ENCODE data around the gene FKBP1C.

FKBP1C gene

DNA sequence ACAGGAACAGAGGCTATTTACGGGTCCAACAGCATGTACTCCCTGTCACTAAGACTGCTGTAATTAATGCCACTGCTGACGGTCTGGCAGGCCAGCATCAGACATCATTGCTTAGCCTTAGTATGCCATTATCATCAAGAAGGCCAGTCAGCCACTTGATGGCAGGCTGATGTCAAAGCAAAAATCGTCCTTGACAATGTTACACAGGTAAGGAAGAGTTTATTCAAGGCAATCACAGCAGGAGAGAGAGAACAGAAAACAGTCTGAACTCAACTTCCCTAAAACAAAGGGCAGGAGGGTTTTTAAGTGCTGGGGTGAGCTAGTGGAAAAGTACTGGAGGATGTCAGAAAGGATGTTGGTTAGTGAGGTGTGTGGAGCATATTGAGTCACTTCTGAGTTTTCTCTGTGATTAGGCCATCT, 25.1 kb downstream of the FKBP1C start:
- no peaks in the 10 kb centered on the region for H3K79me2 ChIP-seq (ENCODE audit: insufficient read depth, low read length)
- no peak overlapping the region for H3K9ac ChIP-seq (ENCODE audit: low read length)
- H2AFZ ChIP-seq (ENCODE audit: low read length) = no peak overlapping the region
- no peak overlapping the region for H3K27ac ChIP-seq (ENCODE audit: low read depth, low read length, poor library complexity, severe bottlenecking)
- H3K27me3 ChIP-seq (ENCODE audit: insufficient read depth, low read length) = no peaks in the 10 kb centered on the region
- no peaks in the 10 kb centered on the region for H4K20me1 ChIP-seq (ENCODE audit: insufficient read depth, low read length)
- H3K9me3 ChIP-seq (ENCODE audit: low read length) = no peaks in the 10 kb centered on the region
- H3F3A ChIP-seq (ENCODE audit: insufficient read depth, low read length) = no peaks in the 10 kb centered on the region
- no peak overlapping the region for H3K4me2 ChIP-seq (ENCODE audit: low read length)
- no peaks in the 10 kb centered on the region for H3K36me3 ChIP-seq (ENCODE audit: insufficient read depth, low read length)
- H3K4me3 ChIP-seq (ENCODE audit: low read depth, low read length, poor library complexity, severe bottlenecking) = no peak overlapping the region
- no peaks in the 10 kb centered on the region for H3K4me1 ChIP-seq (ENCODE audit: insufficient read depth, low read length, severe bottlenecking)
- TF ChIP-seq EZH2 (IDR thresholded peaks at IDR 0.05; ENCODE audit: borderline replicate concordance, low read length) = no peak
- TF ChIP-seq, protein P1, sequence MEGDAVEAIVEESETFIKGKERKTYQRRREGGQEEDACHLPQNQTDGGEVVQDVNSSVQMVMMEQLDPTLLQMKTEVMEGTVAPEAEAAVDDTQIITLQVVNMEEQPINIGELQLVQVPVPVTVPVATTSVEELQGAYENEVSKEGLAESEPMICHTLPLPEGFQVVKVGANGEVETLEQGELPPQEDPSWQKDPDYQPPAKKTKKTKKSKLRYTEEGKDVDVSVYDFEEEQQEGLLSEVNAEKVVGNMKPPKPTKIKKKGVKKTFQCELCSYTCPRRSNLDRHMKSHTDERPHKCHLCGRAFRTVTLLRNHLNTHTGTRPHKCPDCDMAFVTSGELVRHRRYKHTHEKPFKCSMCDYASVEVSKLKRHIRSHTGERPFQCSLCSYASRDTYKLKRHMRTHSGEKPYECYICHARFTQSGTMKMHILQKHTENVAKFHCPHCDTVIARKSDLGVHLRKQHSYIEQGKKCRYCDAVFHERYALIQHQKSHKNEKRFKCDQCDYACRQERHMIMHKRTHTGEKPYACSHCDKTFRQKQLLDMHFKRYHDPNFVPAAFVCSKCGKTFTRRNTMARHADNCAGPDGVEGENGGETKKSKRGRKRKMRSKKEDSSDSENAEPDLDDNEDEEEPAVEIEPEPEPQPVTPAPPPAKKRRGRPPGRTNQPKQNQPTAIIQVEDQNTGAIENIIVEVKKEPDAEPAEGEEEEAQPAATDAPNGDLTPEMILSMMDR (IDR thresholded peaks at IDR 0.05; ENCODE audit: low read length) = no peak
- H3K9me2 ChIP-seq (ENCODE audit: low read depth, low read length) = no peaks in the 10 kb centered on the region

- Histone ChIP-seq H3K27me3 (ENCODE audit: insufficient read depth, low read length) (no peaks in the 10 kb centered on the region), H2AFZ (ENCODE audit: low read length) (no peak overlapping the region), H3K79me2 (ENCODE audit: insufficient read depth, low read length) (no peaks in the 10 kb centered on the region), H3K27ac (ENCODE audit: low read depth, low read length, poor library complexity, severe bottlenecking) (no peak overlapping the region), H3K9me2 (ENCODE audit: low read depth, low read length) (no peaks in the 10 kb centered on the region), H3K4me2 (ENCODE audit: low read length) (no peak overlapping the region), H3K4me3 (ENCODE audit: low read depth, low read length, poor library complexity, severe bottlenecking) (no peak overlapping the region), H4K20me1 (ENCODE audit: insufficient read depth, low read length) (no peaks in the 10 kb centered on the region), H3F3A (ENCODE audit: insufficient read depth, low read length) (no peaks in the 10 kb centered on the region), H3K4me1 (ENCODE audit: insufficient read depth, low read length, severe bottlenecking) (no peaks in the 10 kb centered on the region), H3K9ac (ENCODE audit: low read length) (no peak overlapping the region), H3K9me3 (ENCODE audit: low read length) (no peaks in the 10 kb centered on the region), H3K36me3 (ENCODE audit: insufficient read depth, low read length) (no peaks in the 10 kb centered on the region)
- TF ChIP-seq EZH2 (IDR thresholded peaks at IDR 0.05; ENCODE audit: borderline replicate concordance, low read length) = no peak
- TF ChIP-seq, protein P1 (IDR thresholded peaks at IDR 0.05; ENCODE audit: low read length) = no peak
Observed at GRCh38 chr6:63245420-63245819, 34.2 kb downstream of the FKBP1C start.

DNA sequence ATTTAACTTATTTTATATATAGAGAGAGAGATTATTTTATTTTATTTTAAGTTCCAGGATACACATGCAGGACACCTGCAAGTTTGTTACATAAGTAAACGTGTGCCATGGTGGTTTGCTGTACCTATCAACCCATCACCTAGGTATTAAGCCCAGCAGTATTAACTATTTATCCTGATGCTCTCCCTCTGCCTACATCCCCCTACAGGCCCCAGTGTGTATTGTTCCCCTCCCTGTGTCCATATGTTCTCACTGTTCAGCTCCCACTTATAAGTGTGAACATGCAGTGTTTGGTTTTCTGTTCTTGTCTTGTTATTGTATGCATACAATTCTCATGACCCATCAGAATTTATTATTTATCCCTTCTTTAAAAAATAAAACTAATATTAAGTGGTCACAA, 34.6 kb downstream of the FKBP1C start:
- H3K4me1 ChIP-seq (ENCODE audit: insufficient read depth, low read length, severe bottlenecking) = no peaks in the 10 kb centered on the region
- H3K4me3 ChIP-seq (ENCODE audit: low read depth, low read length, poor library complexity, severe bottlenecking) = no peak overlapping the region
- H3K9me2 ChIP-seq (ENCODE audit: low read depth, low read length) = no peaks in the 10 kb centered on the region
- TF ChIP-seq EZH2 (IDR thresholded peaks at IDR 0.05; ENCODE audit: borderline replicate concordance, low read length) = no peak
- TF ChIP-seq, protein P1 (IDR thresholded peaks at IDR 0.05; ENCODE audit: low read length) = no peak
- no peaks in the 10 kb centered on the region for H4K20me1 ChIP-seq (ENCODE audit: insufficient read depth, low read length)
- H3K9ac ChIP-seq (ENCODE audit: low read length) = no peak overlapping the region
- H3F3A ChIP-seq (ENCODE audit: insufficient read depth, low read length) = no peaks in the 10 kb centered on the region
- no peaks in the 10 kb centered on the region for H3K27me3 ChIP-seq (ENCODE audit: insufficient read depth, low read length)
- H3K36me3 ChIP-seq (ENCODE audit: insufficient read depth, low read length) = no peaks in the 10 kb centered on the region
- H2AFZ ChIP-seq (ENCODE audit: low read length) = no peak overlapping the region
- H3K9me3 ChIP-seq (ENCODE audit: low read length) = no peaks in the 10 kb centered on the region
- H3K79me2 ChIP-seq (ENCODE audit: insufficient read depth, low read length) = no peaks in the 10 kb centered on the region
- no peak overlapping the region for H3K4me2 ChIP-seq (ENCODE audit: low read length)
- no peak overlapping the region for H3K27ac ChIP-seq (ENCODE audit: low read depth, low read length, poor library complexity, severe bottlenecking)
